H1 (cell line): ENCODE results near the gene FHIT. TPM values are rescaled to one million over a fixed set of nuclear protein-coding genes. Genes with fewer than 3 reads are reported as not detected.

Source experiments
- CTCF ChIA-PET: fragments of 300-600 bp; sonication (Branson Sonifier 250); formaldehyde crosslinking; loops from one replicate; lab custom pipeline; 2021; ENCODE audit not compliant: partially characterized antibody; lab: Charles Lee
- POLR2A ChIA-PET: fragments of 300-600 bp; sonication (Branson Sonifier 250); formaldehyde crosslinking; loops from one replicate; lab custom pipeline; 2021; ENCODE audit warnings: inconsistent platforms; ENCODE audit not compliant: partially characterized antibody; lab: Charles Lee
- DNase-seq, 2 experiments: peaks; one replicate each; pipeline versions ENCODE4 v3.0.0 to v3.0.0-alpha.2; 2010 to 2022; ENCODE audit warnings: low spot score in 2 of 2, low read depth in 1 of 2, mixed read lengths in 1 of 2
- FAIRE-seq: peaks from 2 replicates; lab custom pipeline; 2011; peaks lifted over from hg19 to GRCh38; lab: Jason Lieb, UNC
- H2AFZ ChIP-seq: 2 replicates; pipeline ENCODE4 v1.8.1; 2012; ENCODE audit warnings: low read length, inconsistent platforms
- H2AK5ac ChIP-seq: 2 replicates; pipeline ENCODE4 v1.6.1; 2013; ENCODE audit warnings: low read depth, low read length
- H2BK120ac ChIP-seq: replicated peaks from 2 replicates; pipeline ENCODE3; 2013; ENCODE audit warnings: low read depth, low read length, inconsistent platforms
- H2BK12ac ChIP-seq: 2 replicates; pipeline ENCODE4 v1.6.1; 2013; ENCODE audit warnings: low read depth, low read length
- H2BK15ac ChIP-seq: 2 replicates; pipeline ENCODE4 v1.6.1; 2013; ENCODE audit warnings: low read length
- H2BK20ac ChIP-seq: 2 replicates; pipeline ENCODE4 v1.6.1; 2013; ENCODE audit warnings: low read length
- H2BK5ac ChIP-seq: 2 replicates; pipeline ENCODE4 v1.6.1; 2013; ENCODE audit warnings: low read depth, low read length
- H3K14ac ChIP-seq: 2 replicates; pipeline ENCODE4 v1.6.1; 2013; ENCODE audit warnings: inconsistent platforms; ENCODE audit not compliant: insufficient read length
- H3K18ac ChIP-seq: 2 replicates; pipeline ENCODE4 v1.6.1; 2013; ENCODE audit warnings: low read length; ENCODE audit errors: extremely low read depth
- H3K23ac ChIP-seq: 2 replicates; pipeline ENCODE4 v1.6.1; 2013; ENCODE audit warnings: inconsistent platforms; ENCODE audit not compliant: insufficient read length
- H3K23me2 ChIP-seq: 2 replicates; pipeline ENCODE4 v1.6.1; 2013; ENCODE audit warnings: low read depth, low read length
- H3K27ac ChIP-seq: 2 replicates; pipeline ENCODE4 v1.6.1; 2011; ENCODE audit warnings: low read depth, low read length, inconsistent platforms
- H3K27me3 ChIP-seq, 4 experiments: replicated peaks in 1 of 4; 1 replicate in 1 of 4; 2 replicates in 3 of 4; pipeline versions ENCODE4 v1.6.1 to v1.8.1; 2011 to 2013; ENCODE audit warnings: low read length in 3 of 4, mild to moderate bottlenecking in 3 of 4, inconsistent platforms in 2 of 4, mixed read lengths in 2 of 4, moderate library complexity in 1 of 4; ENCODE audit not compliant: control insufficient read depth in 3 of 4, insufficient read depth in 3 of 4; ENCODE audit errors: extremely low read depth in 1 of 4
- H3K36me3 ChIP-seq, 4 experiments: 2 replicates each; pipeline versions ENCODE4 v1.6.1 to v1.8.1; 2011 to 2013; ENCODE audit warnings: mild to moderate bottlenecking in 4 of 4, low read length in 3 of 4, moderate library complexity in 2 of 4, control low read depth in 1 of 4, inconsistent platforms in 1 of 4; ENCODE audit not compliant: insufficient read depth in 4 of 4, control insufficient read depth in 2 of 4
- H3K4ac ChIP-seq: replicated peaks from 2 replicates; pipeline ENCODE3; 2013; ENCODE audit warnings: low read length, low read depth, mixed read lengths, inconsistent platforms; ENCODE audit not compliant: insufficient read length
- H3K4me1 ChIP-seq, 4 experiments: replicated peaks in 1 of 4; 1 replicate in 1 of 4; 2 replicates in 3 of 4; pipeline versions ENCODE4 v1.6.1 to v1.8.1; 2011 to 2013; ENCODE audit warnings: low read length in 3 of 4, inconsistent platforms in 2 of 4, mixed read lengths in 1 of 4; ENCODE audit not compliant: insufficient read depth in 4 of 4, control insufficient read depth in 3 of 4
- H3K4me2 ChIP-seq, 2 experiments: 2 replicates each; pipeline versions ENCODE4 v1.6.1 to v1.8.1; 2011 to 2013; ENCODE audit warnings: low read depth in 2 of 2, low read length in 2 of 2, control low read depth in 1 of 2, inconsistent platforms in 1 of 2, mild to moderate bottlenecking in 1 of 2; ENCODE audit not compliant: insufficient read depth in 1 of 2
- H3K4me3 ChIP-seq, 4 experiments: fragments of 200-600, 300-600 bp in 1 of 4; sonication (generic), shearing (Covaris generic), sonication (Bioruptor Twin) in 1 of 4; 2 replicates each; pipeline versions ENCODE4 v1.5.1 to v1.8.1; 2011 to 2016; ENCODE audit warnings: low read length in 4 of 4, low read depth in 3 of 4, control low read depth in 2 of 4, inconsistent platforms in 2 of 4, mild to moderate bottlenecking in 2 of 4, mixed read lengths in 1 of 4, moderate library complexity in 1 of 4; ENCODE audit not compliant: insufficient read depth in 2 of 4; ENCODE audit errors: extremely low read depth in 1 of 4
- H3K56ac ChIP-seq: replicated peaks from 2 replicates; pipeline ENCODE3; 2013; ENCODE audit warnings: low read depth, mild to moderate bottlenecking, mixed read lengths, low read length, inconsistent platforms; ENCODE audit not compliant: insufficient read length
- H3K79me1 ChIP-seq: 2 replicates; pipeline ENCODE4 v1.6.1; 2013; ENCODE audit warnings: low read depth, low read length, control low read depth
- H3K79me2 ChIP-seq, 2 experiments: 2 replicates each; pipeline versions ENCODE4 v1.6.1 to v1.8.1; 2012 to 2013; ENCODE audit warnings: low read length in 2 of 2, mild to moderate bottlenecking in 2 of 2, inconsistent platforms in 1 of 2; ENCODE audit not compliant: insufficient read depth in 2 of 2, control insufficient read depth in 1 of 2
- H3K9ac ChIP-seq, 4 experiments: replicated peaks in 1 of 4; 1 replicate in 1 of 4; 2 replicates in 3 of 4; pipeline versions ENCODE4 v1.6.1 to v1.8.1; 2011 to 2013; ENCODE audit warnings: low read depth in 3 of 4, low read length in 3 of 4, control low read depth in 2 of 4, mild to moderate bottlenecking in 2 of 4, moderate library complexity in 2 of 4, inconsistent platforms in 1 of 4; ENCODE audit errors: extremely low read depth in 1 of 4
- H3K9me3 ChIP-seq, 2 experiments: 2 replicates each; pipeline versions ENCODE4 v1.6.1 to v1.8.1; 2012 to 2013; ENCODE audit warnings: mild to moderate bottlenecking in 2 of 2, moderate library complexity in 2 of 2, control low read depth in 1 of 2, inconsistent platforms in 1 of 2, low read depth in 1 of 2, low read length in 1 of 2, mixed read lengths in 1 of 2; ENCODE audit not compliant: insufficient read depth in 2 of 2
- H4K20me1 ChIP-seq, 2 experiments: replicated peaks in 1 of 2; 2 replicates each; pipeline versions ENCODE3 to v1.8.1; 2011 to 2013; ENCODE audit warnings: inconsistent platforms in 2 of 2, low read length in 2 of 2, mild to moderate bottlenecking in 1 of 2; ENCODE audit not compliant: insufficient read depth in 2 of 2, control insufficient read depth in 1 of 2
- H4K5ac ChIP-seq: 2 replicates; pipeline ENCODE4 v1.6.1; 2013; ENCODE audit warnings: low read length, low read depth, mixed read lengths, inconsistent platforms; ENCODE audit not compliant: insufficient read length
- H4K8ac ChIP-seq: 2 replicates; pipeline ENCODE4 v1.8.0; 2013; ENCODE audit warnings: mild to moderate bottlenecking, moderate library complexity, low read length, inconsistent platforms; ENCODE audit not compliant: insufficient read depth; ENCODE audit errors: extremely low read depth
- H4K91ac ChIP-seq: replicated peaks from 2 replicates; pipeline ENCODE3; 2013; ENCODE audit warnings: low read length, mixed read lengths, inconsistent platforms; ENCODE audit not compliant: insufficient read length
- ASH2L ChIP-seq: fragments of 200-600, 300-600 bp; sonication (generic); IDR thresholded peaks from one replicate; pipeline ENCODE4 v1.7.1; 2017; ENCODE audit warnings: low read length
- EGR1 ChIP-seq: IDR thresholded peaks from 2 replicates; pipeline ENCODE4 v1.6.1; 2011; ENCODE audit warnings: low read depth, low read length, borderline replicate concordance
- EZH2 ChIP-seq: fragments of 200-600 bp; sonication (generic); IDR thresholded peaks from 2 replicates; pipeline ENCODE4 v1.7.1; 2012; ENCODE audit warnings: low read depth, mild to moderate bottlenecking, moderate library complexity, low read length, inconsistent platforms; ENCODE audit not compliant: severe bottlenecking
- FOSL1 ChIP-seq: IDR thresholded peaks from 2 replicates; pipeline ENCODE4 v1.6.1; 2011; ENCODE audit warnings: mild to moderate bottlenecking, low read depth, low read length, moderate library complexity; ENCODE audit not compliant: insufficient read depth
- RAD21 ChIP-seq, 2 experiments: IDR thresholded peaks in 1 of 2; conservative IDR thresholded peaks in 1 of 2; 2 replicates each; pipeline ENCODE4 v1.6.1; 2011; ENCODE audit warnings: low read depth in 2 of 2, low read length in 2 of 2, improper control_type of control experiment in 1 of 2, inconsistent platforms in 1 of 2, mild to moderate bottlenecking in 1 of 2, moderate library complexity in 1 of 2
- RFX5 ChIP-seq: IDR thresholded peaks from 2 replicates; pipeline ENCODE4 v1.6.1; 2011; ENCODE audit warnings: low read depth, low read length, improper control_type of control experiment, borderline replicate concordance
- WGBS, 2 experiments: shearing (Covaris generic) in 1 of 2; methylation state at CpG; one replicate each; pipeline versions ENCODE4 v1.1.6 to v1.1.7; 2013 to 2015; ENCODE audit warnings: low lambda C conversion rate in 2 of 2, mixed read lengths in 2 of 2, inconsistent platforms in 1 of 2, low coverage in 1 of 2, missing lambda C conversion rate in 1 of 2; ENCODE audit not compliant: insufficient replicate concordance in 2 of 2, insufficient coverage in 1 of 2, insufficient read length in 1 of 2; ENCODE audit errors: extremely low coverage in 1 of 2, missing lambda C conversion rate in 1 of 2; 5-methylcytosine and 5-hydroxymethylcytosine counted together
- polyA plus RNA-seq, 7 experiments: library from polyadenylated mRNA; depleted of rRNA in 3 of 7; stranded (reverse) in 5 of 7; unstranded in 2 of 7; fragments of >200 nt in 5 of 7; fragments of 200-250 nt in 2 of 7; gene quantifications; 1 replicate in 5 of 7; 2 replicates in 1 of 7; 4 replicates in 1 of 7; pipeline versions ENCODE4 v1.2.1 to v1.2.3, GENCODE V29; 2011 to 2013; ENCODE audit warnings: missing spikeins in 2 of 7, mixed read lengths in 2 of 7
- total RNA-seq: library from RNA; stranded (reverse); fragmentation: NEBNext Ultra II Directional; extraction: Animal tissue kit (Norgen Biotek cat#: 25700); gene quantifications from 2 replicates; pipeline ENCODE4 v1.2.1, GENCODE V29; 2021

The FHIT gene
- total and polyA plus RNA-seq, 2 of the 8 experiments (the other 6 are each of a cell fraction or from before 2014, with no cell fraction given) = 1.2 to 3.2 TPM

GRCh38 chr3:60775985-60776384 lies 475.3 kb downstream of the FHIT start:
- POLR2A ChIA-PET = no interaction called here
- Histone ChIP-seq H3K23me2 (no peaks in the 10 kb centered on the region), H3K27me3 (no peaks in the 10 kb centered on the region), H3K23ac (no peak overlapping the region), H3K18ac (no peak overlapping the region), H3K4me1 (peaks cover 0 to 8% (median 1%) of the 10 kb centered on the region in 4 experiments; a peak in 4 of 7 replicates), H3K27ac (no peak overlapping the region), H3K4me3 (no peak overlapping the region), H3K4ac (no peak overlapping the region), H2BK12ac (no peak overlapping the region), H3K9ac (no peak overlapping the region), H3K56ac (no peak overlapping the region), H2BK20ac (no peak overlapping the region), H2AK5ac (no peak overlapping the region), H4K20me1 (no peaks in the 10 kb centered on the region), H2BK5ac (no peak overlapping the region), H4K91ac (no peak overlapping the region), H2BK120ac (no peak overlapping the region), H4K5ac (no peak overlapping the region), H3K9me3 (peaks cover 35 to 39% of the 10 kb centered on the region in 2 experiments), H3K14ac (no peak overlapping the region), H3K79me1 (no peaks in the 10 kb centered on the region), H4K8ac (no peak overlapping the region), H2AFZ (no peak overlapping the region), H3K36me3 (no peaks in the 10 kb centered on the region; a peak in 2 of 8 replicates), H2BK15ac (no peak overlapping the region), H3K4me2 (no peak overlapping the region), H3K79me2 (no peaks in the 10 kb centered on the region)
- WGBS, 2 experiments = 97% methylated on average over 2 of the region's 2 CpGs; no CpG with 5 or more reads in 1 of the 2 experiments
- FAIRE-seq (no peak), DNase-seq (no peak)
- CTCF ChIA-PET = interaction anchor here (1.5 kb wide), 1 partner anchor 33 kb away, joined by 3 read pairs; no protein-coding TSS in a partner anchor
- TF ChIP-seq EZH2 (no peak), EGR1 (no peak), ASH2L (no peak), RFX5 (no peak), RAD21 (IDR thresholded peaks at IDR 0.05 in 1 of 2, conservative IDR thresholded peaks at IDR 0.05 in 1 of 2; ENCODE audit: low read depth in 2 of 2, low read length in 2 of 2) (no peak), FOSL1 (no peak)
